ENCODE measurements around the gene GRK4.

GRCh38 chr4:2927016-2927695 lies 36.2 kb upstream of the GRK4 start:
- TF ChIP-seq POLR2AphosphoS5 (IDR thresholded peaks at IDR 0.05) (no peak), CTCF (IDR thresholded peaks at IDR 0.05) (no peak), POLR2A (IDR thresholded peaks at IDR 0.05) (no peak)
